ENCODE data around the gene ADARB2.
"Not testable (repeated sequence)": the region's sequence is repeated elsewhere in the genome, so short reads cannot be mapped to it uniquely, and the experiment has no call there.

The ADARB2 gene

DNA sequence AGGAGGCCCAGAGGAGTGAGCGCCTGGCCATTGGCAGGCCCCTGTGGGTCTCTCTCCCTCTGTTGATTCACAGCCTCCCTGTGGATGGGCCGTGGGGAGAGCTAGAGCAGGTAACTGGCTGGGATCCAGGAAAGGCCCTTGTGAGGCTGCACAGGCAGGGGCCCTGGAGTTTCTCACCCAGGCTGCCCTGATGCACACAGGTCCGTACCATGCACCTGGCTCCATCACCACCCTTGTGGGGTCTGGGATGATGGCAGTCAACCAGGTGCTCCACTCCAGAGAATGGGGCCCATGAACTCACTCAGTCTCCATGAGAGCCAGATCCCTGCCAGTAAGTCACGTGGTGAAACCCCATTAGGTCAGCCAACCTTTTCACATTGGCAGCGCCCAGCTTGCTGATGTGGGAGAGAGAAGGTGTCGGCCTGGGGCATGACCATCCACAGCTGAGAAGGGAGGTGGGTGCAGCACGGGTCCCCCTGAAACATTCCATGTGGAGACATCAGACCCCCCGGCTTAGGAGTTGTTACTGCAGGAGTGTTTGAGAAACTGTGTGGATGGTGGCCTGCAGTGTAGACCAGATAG, 320.8 kb downstream of the ADARB2 start:
- Mint-ChIP-seq H3K9me3 (no peaks in the 10 kb centered on the region), H3K36me3 (ENCODE audit: insufficient read depth) (no peaks in the 10 kb centered on the region), H3K27ac (no peak overlapping the region), H3K4me1 (ENCODE audit: low read depth in 2 of 2) (peaks cover 4 to 10% of the 10 kb centered on the region in 2 donors), H3K4me3 (no peak overlapping the region), H3K27me3 (peaks cover 48 to 58% of the 10 kb centered on the region in 2 donors)
- DNase-seq (no peak), ATAC-seq (replicated peaks) (no peak)

GRCh38 chr10:1414893-1415292, 322.4 kb downstream of the ADARB2 start:
- Mint-ChIP-seq H3K4me3 (no peak overlapping the region), H3K27ac (no peak overlapping the region), H3K36me3 (ENCODE audit: insufficient read depth) (no peaks in the 10 kb centered on the region), H3K9me3 (no peaks in the 10 kb centered on the region), H3K27me3 (peaks cover 43 to 54% of the 10 kb centered on the region in 2 donors), H3K4me1 (ENCODE audit: low read depth in 2 of 2) (no peaks in the 10 kb centered on the region)
- ATAC-seq (replicated peaks): no peak
- no peak for DNase-seq

GRCh38 chr10:1414346-1414745, 323.0 kb downstream of the ADARB2 start:
- H3K36me3 Mint-ChIP-seq (ENCODE audit: insufficient read depth); DNase-seq; ATAC-seq (replicated peaks); H3K4me3 Mint-ChIP-seq; H3K27ac Mint-ChIP-seq; H3K4me1 Mint-ChIP-seq (ENCODE audit: low read depth in 2 of 2); H3K9me3 Mint-ChIP-seq: not testable (repeated sequence)
- H3K27me3 Mint-ChIP-seq: peaks cover 46 to 52% of the 10 kb centered on the region in 2 donors

- Mint-ChIP-seq H3K27ac (no peak overlapping the region), H3K4me3 (no peak overlapping the region), H3K4me1 (ENCODE audit: low read depth in 2 of 2) (no peaks in the 10 kb centered on the region), H3K9me3 (no peaks in the 10 kb centered on the region), H3K36me3 (ENCODE audit: insufficient read depth) (no peaks in the 10 kb centered on the region), H3K27me3 (peaks cover 52% of the 10 kb centered on the region in 2 donors)
- ATAC-seq (replicated peaks): no peak
- DNase-seq: no peak
Measured at GRCh38 chr10:1413823-1414222, 323.5 kb downstream of the ADARB2 start.

DNA sequence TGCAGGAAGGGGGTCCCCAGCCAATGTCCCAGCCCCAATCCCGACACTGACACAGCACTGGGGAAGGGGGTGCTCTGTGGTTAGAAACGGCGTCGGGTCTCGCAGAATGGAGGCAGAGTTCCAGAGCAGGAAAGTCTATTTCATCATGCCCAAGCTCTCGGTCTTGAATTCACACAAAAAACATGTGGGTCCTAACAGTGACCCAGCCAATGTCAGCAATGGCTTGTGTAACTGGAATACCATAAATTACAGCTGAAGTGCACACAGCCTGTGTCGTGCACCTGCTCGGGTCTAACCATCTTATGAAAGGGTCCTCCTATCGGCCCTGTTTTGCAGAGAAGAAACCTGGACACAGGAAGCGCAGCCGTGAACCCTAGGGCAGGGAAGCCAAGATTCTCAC, 324.1 kb downstream of the ADARB2 start:
- Mint-ChIP-seq H3K27ac (no peak overlapping the region), H3K27me3 (peaks cover 52% of the 10 kb centered on the region in 2 donors)

GRCh38 chr10:1412531-1413189, 324.7 kb downstream of the ADARB2 start:
- peaks cover 50 to 52% of the 10 kb centered on the region in 2 donors for H3K27me3 Mint-ChIP-seq
- H3K4me3 Mint-ChIP-seq: no peak overlapping the region
- no peak for DNase-seq
- H3K9me3 Mint-ChIP-seq: no peaks in the 10 kb centered on the region
- H3K27ac Mint-ChIP-seq: no peak overlapping the region
- no peaks in the 10 kb centered on the region for H3K36me3 Mint-ChIP-seq (ENCODE audit: insufficient read depth)
- ATAC-seq (replicated peaks): no peak
- H3K4me1 Mint-ChIP-seq (ENCODE audit: low read depth in 2 of 2): no peaks in the 10 kb centered on the region

More for the DNA sequence above, 324.1 kb downstream of the ADARB2 start:
- Mint-ChIP-seq H3K36me3 (ENCODE audit: insufficient read depth) (no peaks in the 10 kb centered on the region), H3K9me3 (no peaks in the 10 kb centered on the region), H3K4me3 (no peak overlapping the region), H3K4me1 (ENCODE audit: low read depth in 2 of 2) (no peaks in the 10 kb centered on the region)
- DNase-seq (no peak), ATAC-seq (replicated peaks) (no peak)

GRCh38 chr10:1411956-1412355, 325.4 kb downstream of the ADARB2 start:
- H3K9me3 Mint-ChIP-seq: no peaks in the 10 kb centered on the region
- H3K4me3 Mint-ChIP-seq: no peak overlapping the region

DNA sequence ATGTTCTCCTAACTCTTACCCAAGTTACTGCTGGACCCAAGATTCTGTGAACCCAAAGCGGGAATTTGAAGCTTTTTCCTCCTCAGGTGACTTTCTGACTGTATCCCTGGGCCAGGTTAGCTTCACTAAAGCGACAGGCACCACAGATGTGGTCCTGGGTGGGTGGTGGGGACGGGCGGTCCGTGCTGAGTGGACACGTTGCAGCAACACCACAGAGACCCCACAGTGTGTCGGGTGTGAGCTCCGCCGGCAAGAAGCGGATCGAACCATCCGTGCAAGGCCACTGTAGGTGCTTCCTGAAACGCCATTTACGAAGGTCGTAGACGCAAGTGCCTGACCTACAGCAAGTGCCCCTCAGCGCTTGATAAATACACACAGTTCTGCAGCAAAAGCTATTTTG, 325.9 kb downstream of the ADARB2 start:
- ATAC-seq (replicated peaks) (no peak), DNase-seq (no peak)
- no peaks in the 10 kb centered on the region for H3K4me1 Mint-ChIP-seq (ENCODE audit: low read depth in 2 of 2)
- H3K4me3 Mint-ChIP-seq: no peak overlapping the region
- H3K27me3 Mint-ChIP-seq: peaks cover 39 to 53% of the 10 kb centered on the region in 2 donors
- no peak overlapping the region for H3K27ac Mint-ChIP-seq
- no peaks in the 10 kb centered on the region for H3K9me3 Mint-ChIP-seq
- H3K36me3 Mint-ChIP-seq (ENCODE audit: insufficient read depth): no peaks in the 10 kb centered on the region

More at GRCh38 chr10:1411956-1412355, 325.4 kb downstream of the ADARB2 start:
- H3K4me1 Mint-ChIP-seq (ENCODE audit: low read depth in 2 of 2): no peaks in the 10 kb centered on the region
- no peaks in the 10 kb centered on the region for H3K36me3 Mint-ChIP-seq (ENCODE audit: insufficient read depth)
- no peak overlapping the region for H3K27ac Mint-ChIP-seq
- ATAC-seq (replicated peaks): no peak
- no peak for DNase-seq
- peaks cover 43 to 53% of the 10 kb centered on the region in 2 donors for H3K27me3 Mint-ChIP-seq

- DNase-seq (no peak), ATAC-seq (replicated peaks) (no peak)
- H3K9me3 Mint-ChIP-seq: no peaks in the 10 kb centered on the region
- H3K27ac Mint-ChIP-seq: no peak overlapping the region
- H3K4me3 Mint-ChIP-seq: no peak overlapping the region
- no peaks in the 10 kb centered on the region for H3K4me1 Mint-ChIP-seq (ENCODE audit: low read depth in 2 of 2)
- H3K36me3 Mint-ChIP-seq (ENCODE audit: insufficient read depth): no peaks in the 10 kb centered on the region
- peaks cover 37 to 57% of the 10 kb centered on the region in 2 donors for H3K27me3 Mint-ChIP-seq
Measured at GRCh38 chr10:1410469-1411395, 326.6 kb downstream of the ADARB2 start.

GRCh38 chr10:1410032-1410431, 327.3 kb downstream of the ADARB2 start:
- Mint-ChIP-seq H3K27ac (no peak overlapping the region), H3K4me3 (no peak overlapping the region), H3K4me1 (ENCODE audit: low read depth in 2 of 2) (no peaks in the 10 kb centered on the region), H3K27me3 (peaks cover 36 to 54% of the 10 kb centered on the region in 2 donors), H3K36me3 (ENCODE audit: insufficient read depth) (no peaks in the 10 kb centered on the region), H3K9me3 (no peaks in the 10 kb centered on the region)
- no peak for DNase-seq
- no peak for ATAC-seq (replicated peaks)

DNA sequence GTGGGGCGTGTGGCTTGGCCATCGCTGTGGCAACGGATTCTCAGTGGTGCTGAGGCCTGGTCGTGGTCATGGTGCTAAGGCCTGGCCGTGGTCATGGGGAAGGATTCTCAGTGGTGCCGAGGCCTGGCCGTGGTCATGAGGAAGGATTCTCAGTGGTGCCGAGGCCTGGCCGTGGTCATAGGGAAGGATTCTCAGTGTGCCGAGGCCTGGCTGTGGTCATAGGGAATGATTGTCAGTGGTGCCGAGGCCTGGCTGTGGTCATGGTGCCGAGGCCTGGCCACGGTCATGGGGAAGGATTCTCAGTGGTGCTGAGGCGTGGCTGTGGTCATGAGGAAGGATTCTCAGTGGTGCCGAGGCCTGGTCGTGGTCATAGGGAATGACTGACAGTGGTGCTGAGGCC, 327.9 kb downstream of the ADARB2 start:
- no peak overlapping the region for H3K27ac Mint-ChIP-seq
- H3K4me3 Mint-ChIP-seq: no peak overlapping the region
- ATAC-seq (replicated peaks): no peak
- no peak for DNase-seq
- no peaks in the 10 kb centered on the region for H3K9me3 Mint-ChIP-seq
- peaks cover 29 to 55% of the 10 kb centered on the region in 2 donors for H3K27me3 Mint-ChIP-seq
- H3K36me3 Mint-ChIP-seq (ENCODE audit: insufficient read depth): no peaks in the 10 kb centered on the region
- no peaks in the 10 kb centered on the region for H3K4me1 Mint-ChIP-seq (ENCODE audit: low read depth in 2 of 2)

GRCh38 chr10:1408651-1409367, 328.5 kb downstream of the ADARB2 start:
- Mint-ChIP-seq H3K36me3 (ENCODE audit: insufficient read depth) (no peaks in the 10 kb centered on the region), H3K4me3 (no peak overlapping the region), H3K4me1 (ENCODE audit: low read depth in 2 of 2) (no peaks in the 10 kb centered on the region), H3K27ac (no peak overlapping the region), H3K27me3 (peaks cover 31 to 58% of the 10 kb centered on the region in 2 donors), H3K9me3 (no peaks in the 10 kb centered on the region)
- no peak for DNase-seq
- ATAC-seq (replicated peaks): no peak
